Prostate gland (tissue), 2 donors: Measurements from ENCODE around the gene POLA2.

Experiments used
- CTCF ChIP-seq, 4 experiments: fragments of 200-600 bp in 2 of 4; fragments of 450-650 bp in 2 of 4; sonication (generic) in 2 of 4; IDR thresholded peaks; 1 replicate in 3 of 4; 2 replicates in 1 of 4; pipeline ENCODE4 v1.5.1; 2016 to 2019; ENCODE audit warnings: antibody characterized with exemption in 4 of 4, mild to moderate bottlenecking in 2 of 4, moderate library complexity in 2 of 4
- POLR2A ChIP-seq: fragments of 450-650 bp; IDR thresholded peaks from one replicate; pipeline ENCODE4 v1.6.1; 2016; ENCODE audit warnings: antibody characterized with exemption, mild to moderate bottlenecking

- no peak for TF ChIP-seq POLR2A
- no peak for TF ChIP-seq CTCF (IDR thresholded peaks at IDR 0.05)
Measured at GRCh38 chr11:65317025-65317786, 55.4 kb downstream of the POLA2 start.
